Smooth muscle cell (in vitro differentiated cells): ENCODE results near the gene THEM4. TPM values are rescaled to one million over a fixed set of nuclear protein-coding genes. Genes with fewer than 3 reads are reported as not detected.

Experiments used
- DNase-seq: peaks from one replicate; lab custom pipeline; 2025; ENCODE audit not compliant: unreplicated experiment; lab: John Stamatoyannopoulos, UW
- H2AFZ ChIP-seq: fragments of 200-600 bp; sonication (generic); 2 replicates; pipeline ENCODE4 v1.6.0; 2016; ENCODE audit warnings: antibody characterized with exemption, low read depth, mild to moderate bottlenecking
- H3F3A ChIP-seq: fragments of 200-600 bp; sonication (generic); 2 replicates; pipeline ENCODE4 v1.6.0; 2017; ENCODE audit warnings: antibody characterized with exemption, low read depth
- H3K27ac ChIP-seq: fragments of 200-600 bp; sonication (generic); 2 replicates; pipeline ENCODE4 v1.5.1; 2016; ENCODE audit warnings: low read depth, mild to moderate bottlenecking
- H3K27me3 ChIP-seq: fragments of 200-600 bp; sonication (generic); 2 replicates; pipeline ENCODE4 v1.6.1; 2016; ENCODE audit warnings: low read depth, mild to moderate bottlenecking
- H3K36me3 ChIP-seq: fragments of 200-600 bp; sonication (generic); 2 replicates; pipeline ENCODE4 v1.5.1; 2016; ENCODE audit warnings: low read depth
- H3K4me1 ChIP-seq: fragments of 200-600 bp; sonication (generic); 2 replicates; pipeline ENCODE4 v1.5.1; 2016; ENCODE audit warnings: low read depth
- H3K4me2 ChIP-seq: fragments of 200-600 bp; sonication (generic); 2 replicates; pipeline ENCODE4 v1.6.0; 2016; ENCODE audit warnings: mild to moderate bottlenecking
- H3K4me3 ChIP-seq: fragments of 200-600 bp; sonication (generic); 2 replicates; pipeline ENCODE4 v1.5.1; 2016; ENCODE audit warnings: mild to moderate bottlenecking
- H3K79me2 ChIP-seq: fragments of 200-600 bp; sonication (generic); 2 replicates; pipeline ENCODE4 v1.6.0; 2016; ENCODE audit warnings: low read depth, mild to moderate bottlenecking
- H3K9ac ChIP-seq: fragments of 200-600 bp; sonication (generic); 2 replicates; pipeline ENCODE4 v1.6.0; 2016; ENCODE audit warnings: low read depth
- H3K9me3 ChIP-seq: fragments of 200-600 bp; sonication (generic); replicated peaks from 2 replicates; pipeline ENCODE4 v1.5.1; 2016; ENCODE audit warnings: low read depth
- H4K20me1 ChIP-seq: fragments of 200-600 bp; sonication (generic); 2 replicates; pipeline ENCODE4 v1.6.0; 2016; ENCODE audit warnings: low read depth
- WGBS: methylation state at CpG from one replicate; pipeline ENCODE4 v1.1.7; 2016; ENCODE audit warnings: low lambda C conversion rate; 5-methylcytosine and 5-hydroxymethylcytosine counted together
- polyA plus RNA-seq: library from polyadenylated mRNA; unstranded; fragments of >200 nt; fragmentation: Nextera tagmentation; extraction: Ambion mirVana; gene quantifications from 2 replicates; pipeline ENCODE4 v1.2.1, GENCODE V29; 2016
- total RNA-seq: library from RNA; depleted of rRNA; stranded (reverse); fragments of >200 nt; gene quantifications from 2 replicates; pipeline ENCODE4 v1.2.3, GENCODE V29; 2014
- TF ChIP-seq, protein P1 (sequence below): fragments of 200-600 bp; sonication (generic); IDR thresholded peaks from 2 replicates; pipeline ENCODE4 v1.5.1; 2017; ENCODE audit warnings: borderline replicate concordance, mild to moderate bottlenecking, antibody characterized with exemption; ENCODE audit not compliant: insufficient read depth, poor library complexity, severe bottlenecking

Gene THEM4
- total and polyA plus RNA-seq, 2 experiments from 2014 or later, result 14.4 to 15.9 TPM

- no peaks in the 10 kb centered on the region for H3K27me3 ChIP-seq
- DNase-seq, result no peak
- H3F3A ChIP-seq, result no peaks in the 10 kb centered on the region
- no peak overlapping the region for H3K4me3 ChIP-seq
- no peaks in the 10 kb centered on the region for H3K36me3 ChIP-seq
- no peak overlapping the region for H3K27ac ChIP-seq
- H3K4me1 ChIP-seq, result no peaks in the 10 kb centered on the region
- H3K9ac ChIP-seq, result no peak overlapping the region
- WGBS, result 89% methylated on average over 7 of the region's 7 CpGs
- H3K9me3 ChIP-seq, result no peaks in the 10 kb centered on the region
- TF ChIP-seq, protein P1, sequence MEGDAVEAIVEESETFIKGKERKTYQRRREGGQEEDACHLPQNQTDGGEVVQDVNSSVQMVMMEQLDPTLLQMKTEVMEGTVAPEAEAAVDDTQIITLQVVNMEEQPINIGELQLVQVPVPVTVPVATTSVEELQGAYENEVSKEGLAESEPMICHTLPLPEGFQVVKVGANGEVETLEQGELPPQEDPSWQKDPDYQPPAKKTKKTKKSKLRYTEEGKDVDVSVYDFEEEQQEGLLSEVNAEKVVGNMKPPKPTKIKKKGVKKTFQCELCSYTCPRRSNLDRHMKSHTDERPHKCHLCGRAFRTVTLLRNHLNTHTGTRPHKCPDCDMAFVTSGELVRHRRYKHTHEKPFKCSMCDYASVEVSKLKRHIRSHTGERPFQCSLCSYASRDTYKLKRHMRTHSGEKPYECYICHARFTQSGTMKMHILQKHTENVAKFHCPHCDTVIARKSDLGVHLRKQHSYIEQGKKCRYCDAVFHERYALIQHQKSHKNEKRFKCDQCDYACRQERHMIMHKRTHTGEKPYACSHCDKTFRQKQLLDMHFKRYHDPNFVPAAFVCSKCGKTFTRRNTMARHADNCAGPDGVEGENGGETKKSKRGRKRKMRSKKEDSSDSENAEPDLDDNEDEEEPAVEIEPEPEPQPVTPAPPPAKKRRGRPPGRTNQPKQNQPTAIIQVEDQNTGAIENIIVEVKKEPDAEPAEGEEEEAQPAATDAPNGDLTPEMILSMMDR, result no peak
- H2AFZ ChIP-seq, result no peak overlapping the region
- H3K4me2 ChIP-seq, result no peak overlapping the region
- H4K20me1 ChIP-seq, result no peaks in the 10 kb centered on the region
- no peaks in the 10 kb centered on the region for H3K79me2 ChIP-seq
Observed at GRCh38 chr1:151854658-151855057, 54.7 kb downstream of the THEM4 start.

GRCh38 chr1:151853411-151853943, 55.8 kb downstream of the THEM4 start, which contains the start of gene THEM5:
Gene THEM5 (minus strand): TSS chr1:151853712. CDS start chr1:151853565, 147 bp downstream.
- Histone ChIP-seq H4K20me1 (no peaks in the 10 kb centered on the region), H3K4me3 (no peak within 1 kb of the TSS), H3F3A (no peaks in the 10 kb centered on the region), H3K27me3 (no peaks in the 10 kb centered on the region), H3K27ac (no peak within 1 kb of the TSS), H2AFZ (no peak within 1 kb of the TSS), H3K4me2 (no peak within 1 kb of the TSS), H3K9ac (no peak within 1 kb of the TSS), H3K79me2 (no peaks in the 10 kb centered on the region), H3K4me1 (no peaks in the 10 kb centered on the region), H3K9me3 (no peaks in the 10 kb centered on the region), H3K36me3 (no peaks in the 10 kb centered on the region)
- 88% methylated on average over 5 of the region's 5 CpGs for WGBS
- no peak for DNase-seq
- TF ChIP-seq, protein P1, result no peak

DNA sequence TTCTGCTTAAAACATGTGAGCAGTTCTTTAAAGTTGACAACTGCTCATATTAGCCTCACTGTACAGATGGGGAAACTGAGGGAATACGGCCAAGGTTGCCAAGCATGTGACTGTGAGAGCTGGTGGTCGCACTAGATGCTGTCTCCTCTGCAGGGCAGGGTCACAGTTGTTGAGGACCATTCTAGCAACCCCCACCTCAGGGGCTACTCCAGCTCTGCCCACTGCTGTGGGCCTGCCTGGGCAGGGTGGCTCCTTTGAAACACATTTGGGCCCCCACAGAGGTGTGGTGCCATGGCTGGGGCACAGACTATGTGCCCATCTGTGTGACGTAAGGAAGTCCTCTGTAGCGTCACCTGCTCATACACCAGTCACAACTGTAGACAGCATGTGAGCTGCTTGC, 56.6 kb downstream of the THEM4 start:
- H3K9ac ChIP-seq, result no peak overlapping the region
- H3K27me3 ChIP-seq, result no peaks in the 10 kb centered on the region
- 96% methylated on average over 4 of the region's 4 CpGs for WGBS
- H3K9me3 ChIP-seq, result no peaks in the 10 kb centered on the region
- H4K20me1 ChIP-seq, result no peaks in the 10 kb centered on the region
- no peaks in the 10 kb centered on the region for H3K4me1 ChIP-seq
- no peak overlapping the region for H2AFZ ChIP-seq
- no peaks in the 10 kb centered on the region for H3K79me2 ChIP-seq
- H3K4me3 ChIP-seq, result no peak overlapping the region
- no peaks in the 10 kb centered on the region for H3K36me3 ChIP-seq
- H3K4me2 ChIP-seq, result no peak overlapping the region
- DNase-seq, result no peak
- TF ChIP-seq, protein P1, result no peak
- H3F3A ChIP-seq, result no peaks in the 10 kb centered on the region
- no peak overlapping the region for H3K27ac ChIP-seq

DNA sequence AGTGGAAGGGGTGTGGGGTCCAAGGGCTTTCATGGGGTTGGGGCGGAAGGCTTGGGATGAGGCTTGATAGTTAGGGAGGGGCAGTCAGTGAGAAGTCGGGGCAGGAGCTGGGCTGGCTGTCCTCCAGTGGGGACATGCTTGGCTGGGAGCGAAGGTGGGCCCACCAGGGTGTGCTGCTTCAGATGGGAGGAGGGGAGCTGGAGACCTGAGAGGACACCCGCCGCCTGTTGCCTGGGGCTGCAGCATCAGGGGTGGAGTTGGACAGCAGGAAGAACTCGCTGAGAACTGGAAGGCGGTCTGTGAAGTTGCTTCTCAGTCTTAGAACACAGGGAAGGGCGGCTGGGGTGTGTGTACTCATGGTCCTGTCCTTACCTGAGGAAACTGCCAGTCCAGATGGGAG, 57.4 kb downstream of the THEM4 start:
- H3K4me1 ChIP-seq, result no peaks in the 10 kb centered on the region
- no peak overlapping the region for H3K27ac ChIP-seq
- TF ChIP-seq, protein P1, result no peak
- no peaks in the 10 kb centered on the region for H3K79me2 ChIP-seq
- H3K9me3 ChIP-seq, result no peaks in the 10 kb centered on the region
- DNase-seq, result no peak
- H4K20me1 ChIP-seq, result no peaks in the 10 kb centered on the region
- H3K36me3 ChIP-seq, result no peaks in the 10 kb centered on the region
- H3K4me3 ChIP-seq, result no peak overlapping the region
- no peak overlapping the region for H3K4me2 ChIP-seq
- H3F3A ChIP-seq, result no peaks in the 10 kb centered on the region
- H2AFZ ChIP-seq, result no peak overlapping the region
- H3K9ac ChIP-seq, result no peak overlapping the region
- WGBS, result 76% methylated on average over 8 of the region's 8 CpGs
- H3K27me3 ChIP-seq, result no peaks in the 10 kb centered on the region
